NCI-H460 (cell line): ENCODE measurements around the gene MEIS2. TPM values are rescaled to one million over a fixed set of nuclear protein-coding genes. Genes with fewer than 3 reads are reported as not detected.

Experiments
- DNase-seq: peaks from one replicate; pipeline ENCODE4 v3.0.0-alpha.2; 2016; ENCODE audit warnings: low read depth; ENCODE audit errors: extremely low read depth
- total RNA-seq: library from RNA; depleted of rRNA; stranded (reverse); fragments of >200 nt; shearing (Covaris generic); gene quantifications from 2 replicates; pipeline ENCODE4 v1.2.3, GENCODE V29; 2014

Gene MEIS2
- total RNA-seq, 1 experiment from 2014 or later = 13.0 TPM

- DNase-seq = no peak
Observed at GRCh38 chr15:36943508-36944361, 156.6 kb downstream of the MEIS2 start.

DNA sequence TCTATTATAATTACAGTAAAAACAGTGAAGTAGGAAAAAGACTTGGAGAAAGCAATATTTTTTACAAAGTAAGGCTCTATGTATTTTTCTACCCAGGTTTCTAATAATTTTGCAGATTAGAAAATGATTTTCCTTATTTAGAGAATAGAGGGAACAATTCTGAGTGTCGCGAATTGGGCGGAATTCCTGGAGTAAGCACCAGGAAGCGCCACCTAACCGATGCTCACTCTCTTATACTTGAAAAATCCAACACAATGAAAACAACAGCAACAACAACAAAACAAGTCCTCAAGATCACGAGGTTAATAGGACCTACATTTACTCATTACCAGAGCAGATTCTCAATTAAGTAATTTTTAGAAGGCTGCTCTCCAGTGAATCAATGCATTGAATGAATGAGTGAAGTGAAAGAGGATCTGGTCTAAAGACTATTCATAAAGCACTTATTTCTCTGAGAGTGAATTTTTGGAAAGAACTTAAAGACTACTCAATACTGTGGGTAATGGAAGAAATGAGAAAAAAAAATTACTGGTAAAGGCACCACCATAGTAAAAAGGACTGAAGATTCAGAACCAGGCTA is 158.0 kb downstream of the MEIS2 start:
- DNase-seq = no peak

GRCh38 chr15:36941798-36942197 is 158.6 kb downstream of the MEIS2 start:
- DNase-seq = no peak

DNA sequence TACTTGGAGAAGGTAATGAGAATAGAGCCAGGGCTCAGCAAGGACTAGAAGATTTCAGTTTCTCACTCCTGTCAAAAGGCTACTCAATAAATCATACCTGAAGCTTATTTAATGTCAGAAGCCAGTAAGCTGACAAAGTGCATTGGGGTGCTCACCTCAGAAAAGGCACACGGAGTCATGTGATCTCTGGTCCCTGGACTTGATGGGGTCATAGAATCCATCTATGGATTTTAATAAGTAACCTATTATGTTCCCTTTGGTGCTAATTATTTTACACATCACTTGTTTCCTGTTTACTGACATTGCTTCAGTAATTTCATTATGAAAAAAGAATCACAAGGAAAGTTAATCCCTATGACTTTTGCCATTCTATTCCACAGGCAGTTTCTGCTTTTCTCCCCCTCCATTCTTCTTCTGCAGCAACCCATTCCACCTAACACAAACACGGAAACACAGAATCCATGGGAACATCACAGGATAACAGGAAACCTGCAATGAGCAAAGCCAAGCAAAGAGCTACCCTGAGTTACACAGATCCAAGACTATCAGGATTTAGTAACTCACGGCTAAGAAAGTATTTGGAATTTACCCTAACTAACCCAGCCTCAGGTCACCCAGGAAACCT is 159.6 kb downstream of the MEIS2 start:
- DNase-seq = no peak

- DNase-seq = no peak
Observed at GRCh38 chr15:36940219-36940618, 160.1 kb downstream of the MEIS2 start.

DNA sequence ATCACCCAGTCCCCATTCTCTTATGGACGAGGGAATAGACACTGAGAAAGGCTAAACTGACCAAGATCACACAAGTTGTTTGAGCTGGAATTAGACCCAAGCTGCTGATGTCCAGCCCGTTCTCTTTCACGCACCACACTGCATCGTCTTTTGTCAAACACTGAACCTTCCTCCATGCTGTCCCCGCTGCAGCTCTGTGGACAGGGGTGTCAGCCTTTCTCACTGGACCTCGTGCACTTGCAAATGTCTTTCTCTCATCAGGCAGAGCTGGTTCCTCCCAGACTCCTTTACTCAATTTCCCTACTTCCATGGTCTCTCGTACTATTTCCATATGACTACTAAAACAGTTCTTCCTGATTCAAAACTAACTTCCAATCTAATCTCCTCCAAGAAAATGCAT is 161.6 kb downstream of the MEIS2 start:
- no peak for DNase-seq

GRCh38 chr15:36938131-36938530 is 162.2 kb downstream of the MEIS2 start:
- DNase-seq = no peak

- DNase-seq = no peak
Observed at GRCh38 chr15:36936613-36937012, 163.7 kb downstream of the MEIS2 start.

GRCh38 chr15:36933255-36933990 is 166.9 kb downstream of the MEIS2 start:
- no peak for DNase-seq

- no peak for DNase-seq
Observed at GRCh38 chr15:36932070-36932469, 168.3 kb downstream of the MEIS2 start.

- DNase-seq = no peak
Observed at GRCh38 chr15:36931434-36931833, 168.9 kb downstream of the MEIS2 start.

- DNase-seq = no peak
Observed at GRCh38 chr15:36926427-36926825, 173.9 kb downstream of the MEIS2 start.

GRCh38 chr15:36925653-36926426 is 174.5 kb downstream of the MEIS2 start:
- DNase-seq = no peak

- DNase-seq = no peak
Observed at GRCh38 chr15:36925049-36925448, 175.3 kb downstream of the MEIS2 start.

DNA sequence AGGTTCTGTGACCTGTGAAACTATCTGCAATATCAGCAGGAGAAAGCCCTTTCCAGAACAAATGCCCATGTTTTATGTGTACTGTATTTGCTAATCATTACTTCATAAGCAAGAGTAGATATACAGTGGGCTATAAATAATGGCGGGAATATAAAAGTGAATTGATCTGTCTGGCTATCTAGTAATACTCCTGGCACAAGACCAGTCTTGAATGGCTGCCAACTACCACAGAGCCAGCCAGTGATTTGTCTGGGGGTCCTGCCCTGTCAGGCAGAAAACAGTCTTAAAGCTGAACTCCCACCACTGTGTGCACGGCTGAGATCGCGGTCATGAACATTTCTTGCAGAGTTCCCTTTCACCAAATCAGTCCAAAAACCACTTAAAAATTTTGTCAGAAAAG is 176.3 kb downstream of the MEIS2 start:
- DNase-seq = no peak

- no peak for DNase-seq
Observed at GRCh38 chr15:36921484-36922091, 178.8 kb downstream of the MEIS2 start.

- no peak for DNase-seq
Observed at GRCh38 chr15:36917411-36918267, 182.7 kb downstream of the MEIS2 start.

DNA sequence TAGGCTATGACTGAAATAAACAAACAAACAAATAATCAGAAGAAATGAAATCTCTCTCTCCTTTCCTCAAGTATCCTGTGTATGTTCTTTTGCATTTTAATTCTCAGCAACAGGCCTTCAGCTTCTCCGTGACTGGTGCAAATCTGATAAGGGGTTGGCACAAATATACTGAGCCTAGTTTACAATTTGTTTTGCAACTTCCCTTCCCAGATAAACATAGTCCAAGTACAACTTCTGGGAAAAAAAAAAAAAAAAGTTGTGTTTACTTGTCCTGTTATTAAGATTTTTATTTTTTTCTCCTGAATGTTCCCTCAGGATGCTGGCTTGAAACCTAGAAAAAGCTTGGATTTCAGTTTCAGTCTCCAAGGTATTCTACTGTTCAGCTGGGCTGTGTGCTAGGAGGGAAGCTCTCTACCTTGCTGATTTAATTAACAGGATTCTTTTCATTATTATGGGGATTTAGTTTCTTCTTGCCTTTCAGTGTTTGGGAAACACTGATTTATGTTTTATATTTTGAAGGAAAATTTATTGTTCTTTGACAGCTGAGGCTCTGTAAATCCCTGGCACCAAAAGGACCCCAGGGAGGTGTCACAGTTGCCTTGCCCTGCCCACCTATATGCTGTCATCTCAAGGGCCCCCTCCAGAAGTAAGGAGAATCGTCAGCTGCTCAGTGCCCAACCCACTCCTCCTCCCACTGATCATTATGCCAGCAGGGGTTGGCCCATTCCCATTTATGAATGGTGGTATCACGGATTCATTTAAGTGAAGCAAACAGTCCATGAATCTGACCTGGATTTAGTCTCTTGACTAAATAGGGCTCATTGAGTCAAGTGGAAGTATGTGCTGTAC is 185.2 kb downstream of the MEIS2 start:
- no peak for DNase-seq
